ENCODE data around the gene ERRFI1.
"Not testable (repeated sequence)": the region's sequence is repeated elsewhere in the genome, so short reads cannot be mapped to it uniquely, and the experiment has no call there.

Gene ERRFI1

DNA sequence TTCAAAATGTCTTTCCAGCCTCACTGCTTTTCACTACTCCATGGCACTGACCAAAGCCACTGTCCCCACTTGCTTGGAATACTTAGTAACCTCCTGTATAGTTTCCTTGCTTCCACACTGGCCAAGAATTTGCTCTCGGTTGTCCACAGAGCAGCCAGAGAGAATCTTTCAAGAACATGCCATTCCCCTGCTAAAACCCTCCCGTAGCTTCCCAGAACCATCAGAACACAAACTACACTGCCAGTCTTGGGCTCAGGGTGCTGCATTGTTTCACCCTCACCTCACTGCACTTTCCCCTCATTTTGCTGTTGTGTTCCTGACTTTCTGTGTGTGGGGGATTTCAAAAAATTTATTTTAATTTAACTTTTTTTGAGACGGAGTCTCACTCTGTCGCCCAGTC, 25.5 kb upstream of the ERRFI1 start:
- DNase-seq (ENCODE audit: extremely low read depth, low read depth) = no peak
- TF ChIP-seq, protein P1, sequence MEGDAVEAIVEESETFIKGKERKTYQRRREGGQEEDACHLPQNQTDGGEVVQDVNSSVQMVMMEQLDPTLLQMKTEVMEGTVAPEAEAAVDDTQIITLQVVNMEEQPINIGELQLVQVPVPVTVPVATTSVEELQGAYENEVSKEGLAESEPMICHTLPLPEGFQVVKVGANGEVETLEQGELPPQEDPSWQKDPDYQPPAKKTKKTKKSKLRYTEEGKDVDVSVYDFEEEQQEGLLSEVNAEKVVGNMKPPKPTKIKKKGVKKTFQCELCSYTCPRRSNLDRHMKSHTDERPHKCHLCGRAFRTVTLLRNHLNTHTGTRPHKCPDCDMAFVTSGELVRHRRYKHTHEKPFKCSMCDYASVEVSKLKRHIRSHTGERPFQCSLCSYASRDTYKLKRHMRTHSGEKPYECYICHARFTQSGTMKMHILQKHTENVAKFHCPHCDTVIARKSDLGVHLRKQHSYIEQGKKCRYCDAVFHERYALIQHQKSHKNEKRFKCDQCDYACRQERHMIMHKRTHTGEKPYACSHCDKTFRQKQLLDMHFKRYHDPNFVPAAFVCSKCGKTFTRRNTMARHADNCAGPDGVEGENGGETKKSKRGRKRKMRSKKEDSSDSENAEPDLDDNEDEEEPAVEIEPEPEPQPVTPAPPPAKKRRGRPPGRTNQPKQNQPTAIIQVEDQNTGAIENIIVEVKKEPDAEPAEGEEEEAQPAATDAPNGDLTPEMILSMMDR (IDR thresholded peaks at IDR 0.05; ENCODE audit: low read depth, low read length) = no peak

DNA sequence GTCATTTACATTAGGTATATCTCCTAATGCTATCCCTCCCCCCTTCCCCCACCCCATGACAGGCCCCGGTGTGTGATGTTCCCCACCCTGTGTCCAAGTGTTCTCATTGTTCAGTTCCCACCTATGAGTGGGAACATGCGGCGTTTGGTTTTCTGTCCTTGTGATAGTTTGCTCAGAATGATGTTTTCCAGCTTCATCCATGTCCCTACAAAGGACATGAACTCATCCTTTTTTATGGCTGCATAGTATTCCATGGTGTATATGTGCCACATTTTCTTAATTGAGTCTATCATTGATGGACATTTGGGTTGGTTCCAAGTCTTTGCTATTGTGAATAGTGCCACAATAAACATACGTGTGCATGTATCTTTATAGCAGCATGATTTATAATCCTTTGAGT, 23.1 kb upstream of the ERRFI1 start:
- not testable (repeated sequence) for DNase-seq (ENCODE audit: extremely low read depth, low read depth)

DNA sequence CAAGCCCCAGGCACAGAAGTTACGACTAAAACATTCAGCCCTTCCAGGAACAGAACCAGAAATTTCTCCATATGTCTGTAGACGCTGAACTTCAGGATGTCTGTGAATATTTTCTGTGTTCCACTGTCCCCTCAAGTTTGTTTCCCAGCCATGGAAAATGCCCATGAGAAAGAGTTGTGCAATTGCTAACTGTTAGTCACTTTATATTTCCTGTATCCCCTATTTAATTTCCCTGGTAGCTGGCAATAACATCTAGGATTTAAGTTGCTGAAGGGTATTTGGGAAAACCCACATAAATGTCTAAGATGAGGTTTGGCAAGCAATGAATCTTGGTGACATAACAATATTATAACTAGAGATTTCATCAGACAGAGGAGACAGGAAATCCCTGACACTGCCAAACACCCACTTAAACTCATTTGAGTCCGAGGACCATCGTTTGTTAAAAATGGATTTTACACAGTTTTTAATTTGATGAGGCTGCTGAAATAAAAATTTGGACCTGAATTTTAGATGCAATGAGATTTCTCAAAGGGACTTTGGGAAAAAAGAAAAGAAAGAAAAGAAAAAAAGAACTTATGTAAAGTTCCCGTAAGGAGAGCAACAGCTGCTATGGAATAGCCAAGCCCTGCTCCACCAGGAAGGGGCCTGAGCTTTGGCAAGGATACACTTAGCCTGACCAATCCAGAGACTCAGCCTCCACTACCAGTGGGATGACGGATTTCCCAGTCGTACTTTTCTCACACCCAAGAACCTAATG, 21.8 kb upstream of the ERRFI1 start:
- TF ChIP-seq, protein P1 (IDR thresholded peaks at IDR 0.05; ENCODE audit: low read depth, low read length) = no peak
- peak; percentile 71 for DNase-seq (ENCODE audit: extremely low read depth, low read depth)

DNA sequence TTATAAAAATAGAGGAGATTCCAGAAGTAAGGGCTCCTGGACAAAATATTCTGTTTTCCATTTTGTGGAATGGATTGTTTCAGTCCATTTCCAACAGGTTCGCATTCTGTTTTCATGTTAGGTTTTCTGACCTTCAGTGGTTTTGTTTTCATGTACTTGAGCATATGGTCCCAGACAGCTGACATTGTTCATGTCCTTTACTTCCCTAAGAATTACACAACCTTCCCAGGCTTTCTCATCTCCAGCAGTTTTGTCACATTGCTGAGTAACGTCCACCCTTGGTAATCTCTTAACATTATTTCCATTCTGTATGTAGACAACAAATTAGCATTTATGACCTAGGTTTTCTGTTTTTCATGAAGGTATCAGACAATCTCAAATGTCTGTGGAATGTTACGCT, 21.0 kb upstream of the ERRFI1 start:
- TF ChIP-seq, protein P1 (IDR thresholded peaks at IDR 0.05; ENCODE audit: low read depth, low read length) = no peak
- no peak for DNase-seq (ENCODE audit: extremely low read depth, low read depth)

DNA sequence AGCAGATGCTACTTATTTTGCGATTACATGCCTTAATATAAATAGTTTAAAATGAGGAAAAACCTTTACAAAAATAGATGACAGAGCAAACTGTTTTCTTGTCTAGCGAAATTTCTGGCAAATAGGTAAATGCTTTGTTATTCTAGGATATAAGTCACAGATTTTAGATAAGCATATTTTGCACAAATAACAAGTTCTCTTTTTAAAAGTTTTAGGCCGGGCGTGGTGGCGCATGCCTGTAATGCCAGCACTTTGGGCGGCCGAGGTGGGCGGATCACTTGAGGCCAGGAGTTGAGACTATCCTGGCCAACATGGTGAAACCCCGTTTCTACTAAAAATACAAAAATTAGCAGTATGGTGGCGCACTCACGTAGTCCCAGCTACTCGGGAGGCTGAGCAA, 20.3 kb upstream of the ERRFI1 start:
- no peak for DNase-seq (ENCODE audit: extremely low read depth, low read depth)
- TF ChIP-seq, protein P1 (IDR thresholded peaks at IDR 0.05; ENCODE audit: low read depth, low read length) = no peak

DNA sequence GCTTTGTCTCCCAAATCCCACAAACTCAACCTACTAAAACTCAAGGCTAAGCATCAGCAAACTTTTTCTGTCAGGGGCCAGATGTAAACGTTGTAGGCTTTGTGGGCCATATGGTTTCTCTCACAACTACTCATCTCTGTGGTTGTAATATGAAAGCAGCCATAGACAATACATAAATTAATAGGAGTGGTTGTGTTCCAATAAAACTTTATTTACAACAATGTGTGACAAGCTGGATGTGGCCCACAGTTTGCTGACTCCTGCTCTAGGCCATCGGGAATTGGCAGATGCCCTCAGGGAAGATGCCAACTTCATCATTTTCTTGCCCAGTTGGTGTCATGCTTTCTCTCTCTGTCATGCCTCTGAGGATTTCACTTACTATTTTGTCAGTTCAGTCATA, 17.5 kb upstream of the ERRFI1 start:
- DNase-seq (ENCODE audit: extremely low read depth, low read depth) = no peak
- TF ChIP-seq, protein P1 (IDR thresholded peaks at IDR 0.05; ENCODE audit: low read depth, low read length) = no peak

DNA sequence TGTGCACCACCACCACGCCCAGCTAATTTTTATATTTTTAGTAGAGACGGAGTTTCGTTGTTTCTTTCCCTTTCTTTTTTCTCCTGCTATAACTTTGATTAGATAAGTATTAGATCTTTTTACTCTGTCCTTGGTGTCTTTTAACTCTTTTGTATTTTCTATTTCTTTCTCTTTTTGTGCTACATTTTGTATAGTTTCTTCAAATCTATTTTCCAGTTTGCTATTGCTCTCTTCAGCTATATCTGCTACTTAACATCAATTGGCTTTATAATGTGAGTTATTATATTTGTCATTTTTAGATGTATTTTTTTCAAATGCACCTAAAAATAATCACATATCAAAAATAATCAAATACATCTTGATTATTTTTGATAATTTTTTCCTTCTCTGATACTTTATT, 16.0 kb upstream of the ERRFI1 start:
- no peak for DNase-seq (ENCODE audit: extremely low read depth, low read depth)
- TF ChIP-seq, protein P1 (IDR thresholded peaks at IDR 0.05; ENCODE audit: low read depth, low read length) = no peak

DNA sequence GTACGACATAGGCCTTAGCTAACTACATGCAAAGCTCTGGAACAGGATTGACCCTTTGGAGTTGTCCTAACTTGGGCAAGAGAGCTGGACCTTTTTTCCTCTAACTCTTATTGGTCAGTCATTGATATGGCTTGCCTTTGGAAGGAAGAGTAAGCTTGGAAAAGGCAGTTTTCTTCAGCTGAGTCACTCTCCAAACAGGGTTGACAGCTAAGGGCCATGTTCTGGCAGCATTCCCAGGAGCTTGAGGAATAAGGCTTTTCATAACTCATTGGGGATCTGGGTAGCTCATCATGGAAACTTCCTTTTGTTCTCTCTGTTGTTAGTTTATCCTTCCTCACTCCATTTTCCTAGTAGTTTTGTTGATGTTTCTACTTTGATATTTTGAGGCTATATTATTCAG, 14.5 kb upstream of the ERRFI1 start:
- peak; percentile 88 for DNase-seq (ENCODE audit: extremely low read depth, low read depth)
- TF ChIP-seq, protein P1 (IDR thresholded peaks at IDR 0.05; ENCODE audit: low read depth, low read length) = no peak

All from AG09319 (cell line).